ENCODE measurements around the gene KRT2. TPM values are rescaled to one million over a fixed set of nuclear protein-coding genes. Genes with fewer than 3 reads are reported as not detected.

The KRT2 gene
- total RNA-seq, 2 experiments from 2014 or later = not detected

- Histone ChIP-seq H3K36me3 (ENCODE audit: insufficient read depth, low read length) (no peaks in the 10 kb centered on the region), H3K27ac (ENCODE audit: low read depth, low read length, poor library complexity, severe bottlenecking) (no peak overlapping the region), H3K9me3 (ENCODE audit: low read length) (no peaks in the 10 kb centered on the region), H3K9me2 (ENCODE audit: insufficient read depth, low read length) (no peaks in the 10 kb centered on the region), H4K20me1 (ENCODE audit: insufficient read depth, low read length) (no peaks in the 10 kb centered on the region), H3K79me2 (ENCODE audit: insufficient read depth, low read depth, low read length) (no peaks in the 10 kb centered on the region), H3K4me1 (ENCODE audit: insufficient read depth, low read length, poor library complexity, severe bottlenecking) (no peaks in the 10 kb centered on the region), H2AFZ (ENCODE audit: low read length) (no peak overlapping the region), H3K4me3 (ENCODE audit: low read depth, low read length, poor library complexity, severe bottlenecking) (no peak overlapping the region), H3K4me2 (ENCODE audit: low read length) (no peak overlapping the region)
- intact Hi-C loops (cut with micrococcal nuclease; ENCODE audit: unreplicated experiment) = no loop called here
- CTCF ChIA-PET (ENCODE audit: unreplicated experiment) = no interaction called here
- no peak for DNase-seq (ENCODE audit: low spot score)
- no TSS peak for BruUV-seq (replicated peaks)
- POLR2A ChIA-PET = no interaction called here
- no peak for TF ChIP-seq EZH2phosphoT487 (IDR thresholded peaks at IDR 0.05; ENCODE audit: borderline replicate concordance, low read depth, low read length)
- TF ChIP-seq CTCF (conservative IDR thresholded peaks at IDR 0.05; ENCODE audit: low read length) = no peak
These were observed 17.4 kb upstream of the KRT2 start for GRCh38 chr12:52669426-52669825.

GRCh38 chr12:52667931-52668330, 15.9 kb upstream of the KRT2 start:
- CTCF ChIA-PET (ENCODE audit: unreplicated experiment) = no interaction called here
- Histone ChIP-seq H3K4me2 (ENCODE audit: low read length) (no peak overlapping the region), H3K9me3 (ENCODE audit: low read length) (no peaks in the 10 kb centered on the region), H3K4me3 (ENCODE audit: low read depth, low read length, poor library complexity, severe bottlenecking) (no peak overlapping the region), H3K36me3 (ENCODE audit: insufficient read depth, low read length) (no peaks in the 10 kb centered on the region), H4K20me1 (ENCODE audit: insufficient read depth, low read length) (no peaks in the 10 kb centered on the region), H3K27ac (ENCODE audit: low read depth, low read length, poor library complexity, severe bottlenecking) (no peak overlapping the region), H2AFZ (ENCODE audit: low read length) (no peak overlapping the region), H3K4me1 (ENCODE audit: insufficient read depth, low read length, poor library complexity, severe bottlenecking) (no peaks in the 10 kb centered on the region), H3K79me2 (ENCODE audit: insufficient read depth, low read depth, low read length) (no peaks in the 10 kb centered on the region), H3K9me2 (ENCODE audit: insufficient read depth, low read length) (no peaks in the 10 kb centered on the region)
- BruUV-seq (replicated peaks) = no TSS peak
- DNase-seq (ENCODE audit: low spot score) = no peak
- intact Hi-C loops (cut with micrococcal nuclease; ENCODE audit: unreplicated experiment) = no loop called here
- TF ChIP-seq CTCF (conservative IDR thresholded peaks at IDR 0.05; ENCODE audit: low read length) (no peak), EZH2phosphoT487 (IDR thresholded peaks at IDR 0.05; ENCODE audit: borderline replicate concordance, low read depth, low read length) (no peak)
- POLR2A ChIA-PET = no interaction called here

- intact Hi-C loops (cut with micrococcal nuclease; ENCODE audit: unreplicated experiment) = no loop called here
- DNase-seq (ENCODE audit: low spot score) = no peak
- H3K27ac ChIP-seq (ENCODE audit: low read depth, low read length, poor library complexity, severe bottlenecking) = no peak overlapping the region
- no peak; the same call in 1 of the 2 replicates for TF ChIP-seq CTCF (conservative IDR thresholded peaks at IDR 0.05; ENCODE audit: low read length)
- no peak for TF ChIP-seq EZH2phosphoT487 (IDR thresholded peaks at IDR 0.05; ENCODE audit: borderline replicate concordance, low read depth, low read length)
- no peaks in the 10 kb centered on the region for H3K4me1 ChIP-seq (ENCODE audit: insufficient read depth, low read length, poor library complexity, severe bottlenecking)
- no peaks in the 10 kb centered on the region for H3K79me2 ChIP-seq (ENCODE audit: insufficient read depth, low read depth, low read length)
- H3K9me2 ChIP-seq (ENCODE audit: insufficient read depth, low read length) = no peaks in the 10 kb centered on the region
- H3K4me3 ChIP-seq (ENCODE audit: low read depth, low read length, poor library complexity, severe bottlenecking) = no peak overlapping the region
- no peaks in the 10 kb centered on the region for H4K20me1 ChIP-seq (ENCODE audit: insufficient read depth, low read length)
- no peak overlapping the region for H3K4me2 ChIP-seq (ENCODE audit: low read length)
- no peaks in the 10 kb centered on the region for H3K9me3 ChIP-seq (ENCODE audit: low read length)
- ChIA-PET POLR2A (no interaction called here), CTCF (ENCODE audit: unreplicated experiment) (no interaction called here)
- H2AFZ ChIP-seq (ENCODE audit: low read length) = no peak overlapping the region
- no TSS peak for BruUV-seq (replicated peaks)
- no peaks in the 10 kb centered on the region for H3K36me3 ChIP-seq (ENCODE audit: insufficient read depth, low read length)
These were observed 15.5 kb upstream of the KRT2 start for GRCh38 chr12:52667509-52667908.

Measured in OCI-LY7 (cell line).